ENCODE results near the gene MAGT1.
"Not testable (repeated sequence)": the region's sequence is repeated elsewhere in the genome, so short reads cannot be mapped to it uniquely, and the experiment has no call there.

The MAGT1 gene

DNA sequence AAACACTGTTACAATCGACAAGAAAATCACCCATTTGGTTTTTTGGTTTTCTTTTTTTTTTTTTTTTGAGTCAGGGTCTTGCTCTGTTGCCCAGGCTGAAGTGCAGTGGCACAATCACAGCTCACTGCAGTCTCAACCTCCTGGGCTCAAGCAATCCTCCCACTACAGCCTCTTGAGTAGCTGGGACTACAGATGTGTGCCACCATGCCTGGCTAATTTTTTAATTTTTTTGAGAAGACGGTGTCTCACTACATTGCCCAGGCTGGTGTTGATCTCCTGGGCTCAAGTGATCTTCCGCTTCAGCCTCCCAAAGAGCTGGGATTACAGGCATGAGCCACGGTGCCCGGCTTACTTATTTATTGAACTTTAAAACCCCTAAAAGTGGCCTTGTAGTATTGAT lies 63.7 kb downstream of the MAGT1 start:
- DNase-seq (ENCODE audit: low spot score) = not testable (repeated sequence)

DNA sequence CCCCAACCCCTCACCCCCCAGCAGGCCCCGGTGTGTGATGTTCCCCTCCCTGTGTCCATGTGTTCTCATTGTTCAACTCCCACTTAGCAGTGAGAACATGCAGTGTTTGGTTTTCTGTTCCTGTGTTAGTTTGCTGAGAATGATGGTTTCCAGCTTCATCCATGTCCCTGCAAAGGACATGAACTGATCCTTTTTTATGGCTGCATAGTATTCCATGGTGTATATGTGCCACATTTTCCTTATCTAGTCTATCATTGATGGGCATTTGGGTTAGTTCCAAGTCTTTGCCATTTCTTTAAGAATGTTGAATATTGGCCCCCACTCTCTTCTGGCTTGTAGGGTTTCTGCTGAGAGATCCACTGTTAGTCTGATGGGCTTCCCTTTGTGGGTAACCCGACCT lies 73.2 kb downstream of the MAGT1 start:
- DNase-seq (ENCODE audit: low spot score) = not testable (repeated sequence)

DNA sequence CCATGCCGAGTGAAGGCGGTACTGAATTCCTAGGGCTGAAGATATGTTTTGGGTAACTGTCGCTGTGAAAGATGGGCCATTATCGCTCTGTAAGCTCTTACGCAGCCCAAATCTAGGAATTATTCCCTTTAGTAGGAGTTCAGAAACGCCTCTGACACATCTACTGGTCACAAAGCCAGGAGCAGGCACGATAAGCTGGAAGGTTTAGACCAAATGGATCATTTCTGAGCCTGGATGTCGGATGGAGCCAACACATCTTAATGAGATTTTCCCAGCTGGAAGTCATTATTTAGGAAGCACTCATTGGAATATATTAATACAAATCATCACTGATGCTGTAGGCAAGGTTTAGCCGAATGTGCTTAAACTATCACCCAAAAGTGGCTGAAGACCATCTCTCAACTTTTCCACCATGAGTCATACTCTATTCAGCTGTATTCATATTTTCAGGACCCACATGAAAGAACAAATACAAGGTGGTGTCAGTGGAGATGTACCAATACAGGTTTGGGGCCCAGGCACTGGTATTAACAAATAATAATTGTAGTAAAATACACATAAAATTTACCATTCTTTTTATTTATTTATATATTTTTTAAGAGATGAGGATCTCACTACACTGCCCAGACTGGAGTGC lies 75.0 kb downstream of the MAGT1 start:
- DNase-seq (ENCODE audit: low spot score) = no peak

DNA sequence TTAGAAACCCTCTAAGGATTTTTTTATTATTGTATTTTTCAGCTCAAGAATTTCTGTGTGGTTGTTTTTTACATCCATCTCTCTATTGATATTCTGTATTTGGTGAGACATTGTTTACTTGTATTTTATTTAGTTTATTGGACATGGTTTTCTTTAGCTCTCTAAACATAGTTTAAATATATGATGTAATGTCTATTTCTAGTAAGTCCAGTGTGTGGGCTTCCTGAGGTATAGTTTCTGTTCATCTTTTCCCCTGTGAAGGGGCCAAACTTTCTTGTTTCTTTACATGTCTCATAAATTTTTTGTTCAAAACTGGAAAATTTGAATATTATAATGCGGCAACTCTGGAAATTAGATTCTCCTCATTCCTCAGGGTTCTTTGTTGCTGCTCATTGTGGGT lies 81.0 kb downstream of the MAGT1 start:
- DNase-seq (ENCODE audit: low spot score) = no peak

DNA sequence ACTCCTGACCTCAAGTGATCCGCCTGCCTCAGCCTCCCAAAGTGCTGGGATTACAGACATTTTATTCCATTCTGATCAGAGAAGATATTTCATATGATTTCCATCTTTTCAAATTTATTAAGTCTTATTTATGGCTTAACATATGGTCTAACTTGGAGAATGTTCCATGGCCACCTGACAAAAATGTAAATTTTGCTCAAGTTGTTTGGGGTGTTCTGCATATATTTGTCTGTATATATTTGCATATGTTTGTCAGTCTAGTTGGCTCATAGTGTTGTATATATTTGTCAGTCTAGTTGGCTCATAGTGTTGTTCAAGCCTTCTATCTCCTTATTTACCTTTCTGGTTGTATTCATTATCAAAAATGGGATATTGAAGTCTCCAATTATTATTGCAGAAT lies 93.0 kb downstream of the MAGT1 start:
- no peak for DNase-seq (ENCODE audit: low spot score)

DNA sequence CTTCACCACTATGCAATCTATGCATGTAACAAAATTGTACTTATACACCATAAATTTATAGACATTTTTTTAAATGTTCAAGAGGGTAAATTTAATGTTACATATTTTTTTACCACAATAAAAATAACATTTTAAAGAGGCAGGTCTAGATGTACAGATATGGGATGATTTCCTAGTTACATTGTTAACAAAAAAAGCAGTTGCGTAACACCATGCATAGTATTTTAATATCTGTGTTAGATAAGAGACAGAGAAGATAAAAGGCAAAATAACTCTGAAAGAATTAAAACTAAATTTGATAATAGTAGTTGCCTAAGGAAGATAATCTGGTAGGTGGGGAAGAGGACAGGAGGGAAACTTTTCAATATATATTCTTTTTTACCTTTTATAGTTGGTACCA lies 100.1 kb downstream of the MAGT1 start:
- DNase-seq (ENCODE audit: low spot score) = no peak

DNA sequence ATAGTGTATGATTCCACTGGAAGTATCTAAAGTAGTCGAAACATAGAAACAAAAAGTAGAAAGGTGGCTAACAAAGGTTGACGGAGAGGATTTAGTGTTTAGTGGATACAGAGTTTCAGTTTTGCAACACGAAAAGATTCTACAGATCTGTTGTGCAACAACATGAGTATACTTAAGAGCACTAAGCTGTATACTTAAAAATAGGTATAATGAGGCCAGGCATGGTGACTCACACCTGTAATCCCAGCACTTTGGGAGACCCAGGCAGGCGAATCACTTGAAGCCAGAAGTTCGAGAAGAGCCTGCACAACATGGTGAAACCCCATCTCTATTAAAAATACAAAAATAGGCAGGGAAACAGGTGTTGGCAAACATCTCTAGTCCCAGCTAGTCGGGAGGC lies 101.3 kb downstream of the MAGT1 start:
- DNase-seq (ENCODE audit: low spot score) = no peak

DNA sequence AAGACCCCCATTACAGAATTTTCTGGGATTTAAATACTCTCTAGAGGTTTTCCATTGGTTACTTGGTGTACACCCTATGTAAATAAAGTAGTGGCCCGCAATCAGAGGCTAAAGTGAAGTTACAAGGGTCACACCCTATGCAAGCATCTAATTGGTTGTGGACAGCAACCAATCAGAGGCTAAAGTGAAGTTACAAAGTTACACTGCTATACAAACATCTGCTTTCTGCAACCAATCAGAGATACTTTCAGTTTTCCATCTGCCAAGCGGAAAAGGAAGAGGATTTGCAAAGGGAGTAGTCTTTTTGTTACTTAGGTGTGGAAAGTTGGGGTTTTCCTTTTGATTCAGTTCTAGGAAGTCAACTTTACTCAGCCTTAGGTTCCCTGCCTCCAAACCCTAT lies 107.2 kb downstream of the MAGT1 start:
- DNase-seq (ENCODE audit: low spot score) = peak; percentile 32

DNA sequence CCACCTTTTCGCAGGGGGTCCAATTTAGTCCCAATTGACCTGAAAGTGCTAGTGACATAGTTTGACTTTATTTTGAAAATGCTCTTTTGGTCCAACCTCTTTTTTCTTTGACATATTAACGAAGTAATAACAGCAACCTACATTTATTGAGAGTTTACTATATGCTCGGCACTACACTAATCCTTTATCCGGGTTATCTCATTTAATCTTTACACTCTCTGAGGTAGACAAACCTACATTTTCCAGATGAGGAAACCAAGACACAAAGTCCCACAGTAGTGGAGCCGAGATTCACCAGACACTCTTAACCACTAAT lies 108.9 kb downstream of the MAGT1 start:
- DNase-seq (ENCODE audit: low spot score) = no peak

DNA sequence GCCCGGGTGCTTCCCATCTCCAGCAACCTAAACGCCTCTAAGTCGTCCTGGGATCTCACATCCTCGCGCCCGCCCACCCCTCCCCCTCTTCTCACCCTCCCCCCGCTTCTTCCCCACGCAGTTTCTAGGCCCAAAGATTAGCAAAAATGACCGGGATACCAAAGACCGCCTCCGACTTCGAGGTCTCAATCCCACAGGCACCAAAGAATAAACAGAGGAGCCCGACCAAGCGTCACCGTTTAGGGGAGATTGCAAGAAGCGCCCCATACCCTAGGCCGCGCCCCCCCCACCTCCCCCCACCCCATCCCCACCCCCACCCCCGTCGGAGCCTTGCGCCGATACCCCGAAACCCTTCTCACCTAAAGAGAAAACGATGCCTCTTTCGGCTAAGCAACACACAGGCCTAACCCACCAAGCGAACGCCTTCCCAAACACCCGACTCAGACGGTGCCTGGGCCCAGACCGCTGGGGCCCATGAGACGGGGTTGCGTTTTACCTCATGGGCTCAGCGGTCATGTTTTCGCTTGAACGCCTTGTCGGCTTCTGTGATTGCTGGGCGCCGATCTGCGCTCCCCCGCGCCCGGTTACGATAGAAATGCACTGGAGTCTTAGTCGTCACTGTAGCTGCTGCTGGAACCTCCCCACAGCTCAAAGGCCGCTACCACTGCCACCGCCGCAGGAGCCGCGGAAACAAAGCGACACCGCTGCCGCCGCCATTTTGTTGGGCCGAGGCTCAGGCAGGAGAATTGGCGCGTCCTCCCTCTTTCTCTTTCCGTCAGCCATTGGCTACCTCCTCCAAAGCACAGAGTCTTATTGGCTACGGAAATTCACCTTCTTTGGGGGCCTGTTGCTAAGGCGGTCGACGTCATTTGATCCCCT lies 109.5 kb downstream of the MAGT1 start, which contains the start of gene ATRX:
ATRX (minus strand) TSS at position 731 of the 879 bp plus-strand sequence; CDS start at position 516, 215 bp downstream.
- peak; percentile 86 for DNase-seq (ENCODE audit: low spot score)

DNA sequence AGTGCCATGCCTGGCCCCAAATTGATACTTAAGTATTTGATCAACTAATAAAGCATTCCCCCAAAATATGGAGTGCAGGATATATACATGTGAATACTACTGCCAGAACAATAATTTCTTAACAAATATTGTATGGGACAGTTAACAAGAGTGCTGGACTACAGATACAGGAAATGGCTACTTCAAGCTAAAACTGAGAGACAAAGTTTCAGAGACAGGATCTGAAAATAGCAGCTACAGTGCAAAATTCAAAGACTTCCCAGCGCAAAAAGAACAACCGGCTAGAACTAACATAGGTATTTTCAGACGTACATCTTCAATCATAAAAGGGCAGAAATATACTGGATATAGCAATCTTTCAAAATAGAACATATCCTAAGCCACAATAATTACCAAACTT lies 115.5 kb downstream of the MAGT1 start:
- DNase-seq (ENCODE audit: low spot score) = no peak

DNA sequence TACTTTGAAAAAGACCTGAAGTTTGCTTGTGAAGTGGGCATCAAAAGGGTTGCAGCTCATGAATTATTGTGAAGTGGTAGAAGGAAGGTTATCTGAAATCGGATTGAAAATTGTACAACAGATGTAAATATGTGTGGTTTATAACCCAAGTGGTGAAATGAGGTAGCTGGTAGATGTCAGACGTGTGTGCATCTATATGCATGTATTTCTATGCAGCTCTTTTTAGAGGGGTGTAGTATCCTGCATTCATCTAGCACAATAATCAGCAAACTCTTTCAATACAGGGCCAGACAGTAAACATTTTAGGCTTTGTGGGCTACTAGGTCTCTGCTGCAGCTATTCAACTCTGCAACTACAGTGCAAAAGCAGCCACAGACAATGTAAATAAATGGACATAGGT lies 118.6 kb downstream of the MAGT1 start:
- no peak for DNase-seq (ENCODE audit: low spot score)

Measured in Ammon's horn (tissue), 1 donor.